ENCODE measurements around the gene PPP6R1. TPM values are rescaled to one million over a fixed set of nuclear protein-coding genes. Genes with fewer than 3 reads are reported as not detected.
A peak's percentile ranks its signal among the peaks of the same experiment; 100 is the strongest.

Gene PPP6R1
- total and polyA plus RNA-seq, 2 of the 13 experiments (the other 11 are each of a cell fraction or from before 2014, with no cell fraction given) = 25.8 to 54.0 TPM

- TF ChIP-seq ZNF879 (CRISPR knock-in tag; IDR thresholded peaks at IDR 0.05) (no peak), MTA3 (CRISPR knock-in tag; IDR thresholded peaks at IDR 0.05) (no peak), ZSCAN25 (CRISPR knock-in tag; IDR thresholded peaks at IDR 0.05) (peak; percentile 78; the same call in 1 of the 2 replicates), GATAD1 (CRISPR knock-in tag; IDR thresholded peaks at IDR 0.05) (peak; percentile 33; the same call in 1 of the 2 replicates), ISX (CRISPR knock-in tag; conservative IDR thresholded peaks at IDR 0.05) (no peak), HOXA9 (CRISPR knock-in tag; IDR thresholded peaks at IDR 0.05; ENCODE audit: borderline replicate concordance) (no peak), THAP11 (CRISPR knock-in tag; IDR thresholded peaks at IDR 0.05) (peak; percentile 73), BHLHE40 (IDR thresholded peaks at IDR 0.05; ENCODE audit: low read length) (no peak), CC2D1A (CRISPR knock-in tag; IDR thresholded peaks at IDR 0.05) (0 out of 2 replicates have a peak, but pooled peaks have one; percentile 68), ZNF792 (CRISPR knock-in tag; IDR thresholded peaks at IDR 0.05) (peak; percentile 37; the same call in 1 of the 2 replicates), U2AF1 (optimal IDR thresholded peaks at IDR 0.05; ENCODE audit: low read depth, low read length) (no peak), FOSL1 (CRISPR knock-in tag; IDR thresholded peaks at IDR 0.05; ENCODE audit: borderline replicate concordance) (peak; percentile 96), FIP1L1 (IDR thresholded peaks at IDR 0.05; ENCODE audit: borderline replicate concordance, insufficient read depth, low read depth, low read length) (no peak), ZNF263 (CRISPR knock-in tag; IDR thresholded peaks at IDR 0.05) (peak; percentile 82), AGO1 (IDR thresholded peaks at IDR 0.05; ENCODE audit: low read depth, low read length, poor library complexity, severe bottlenecking) (peak; percentile 63), REXO4 (CRISPR knock-in tag; IDR thresholded peaks at IDR 0.05; ENCODE audit: borderline replicate concordance) (no peak), TIGD3 (CRISPR knock-in tag; IDR thresholded peaks at IDR 0.05; ENCODE audit: borderline replicate concordance) (no peak), MAZ (IDR thresholded peaks at IDR 0.05; ENCODE audit: borderline replicate concordance, low read depth, low read length) (peak; percentile 73), MAZ (CRISPR knock-in tag; IDR thresholded peaks at IDR 0.05; ENCODE audit: low read depth) (peak; percentile 87), ZFP37 (CRISPR knock-in tag; IDR thresholded peaks at IDR 0.05; ENCODE audit: borderline replicate concordance) (0 out of 2 replicates have a peak, but pooled peaks have one; percentile 9), ZNF629 (CRISPR knock-in tag; conservative IDR thresholded peaks at IDR 0.05) (no peak), FOXC1 (CRISPR knock-in tag; IDR thresholded peaks at IDR 0.05; ENCODE audit: borderline replicate concordance) (peak; percentile 93), SMC3 (IDR thresholded peaks at IDR 0.05; ENCODE audit: low read length) (no peak), IRF1 (CRISPR knock-in tag; IDR thresholded peaks at IDR 0.05; ENCODE audit: low read depth) (no peak), LCORL (IDR thresholded peaks at IDR 0.05) (no peak), LCORL (CRISPR knock-in tag; IDR thresholded peaks at IDR 0.05) (peak; percentile 50; the same call in 1 of the 2 replicates), NFIB (CRISPR knock-in tag; IDR thresholded peaks at IDR 0.05; ENCODE audit: borderline replicate concordance) (no peak), ZNF430 (CRISPR knock-in tag; IDR thresholded peaks at IDR 0.05) (peak; percentile 90; the same call in 1 of the 2 replicates)
These were observed 51.9 kb downstream of the PPP6R1 start (continued) for GRCh38 chr19:55206664-55207500.
